Duodenal mucosa (tissue), 2 donors: ENCODE data around the gene ANO2.

Source experiments
- H3K27ac ChIP-seq: one replicate; pipeline ENCODE4 v1.7.0; 2013; ENCODE audit warnings: low read depth, low read length
- H3K27me3 ChIP-seq, 2 donors: one replicate each; pipeline ENCODE4 v1.7.0; 2013; ENCODE audit warnings: low read length in 2 of 2, control low read depth in 1 of 2; ENCODE audit not compliant: insufficient read depth in 2 of 2, control insufficient read depth in 1 of 2
- H3K36me3 ChIP-seq, 2 donors: one replicate each; pipeline ENCODE4 v1.7.0; 2013; ENCODE audit warnings: low read length in 2 of 2, control low read depth in 1 of 2; ENCODE audit not compliant: insufficient read depth in 2 of 2, control insufficient read depth in 1 of 2
- H3K4me1 ChIP-seq, 2 donors: one replicate each; pipeline ENCODE4 v1.7.0; 2013; ENCODE audit warnings: low read length in 2 of 2, control low read depth in 1 of 2; ENCODE audit not compliant: insufficient read depth in 2 of 2, control insufficient read depth in 1 of 2
- H3K4me3 ChIP-seq, 2 donors: one replicate each; pipeline ENCODE4 v1.7.0; 2013; ENCODE audit warnings: low read length in 2 of 2, low read depth in 1 of 2
- H3K9ac ChIP-seq, 2 donors: one replicate each; pipeline ENCODE4 v1.7.0; 2013; ENCODE audit warnings: low read length in 2 of 2, low read depth in 1 of 2
- H3K9me3 ChIP-seq, 2 donors: one replicate each; pipeline ENCODE4 v1.7.0; 2013; ENCODE audit warnings: low read length in 2 of 2, control low read depth in 1 of 2; ENCODE audit not compliant: control insufficient read depth in 1 of 2

Gene ANO2

DNA sequence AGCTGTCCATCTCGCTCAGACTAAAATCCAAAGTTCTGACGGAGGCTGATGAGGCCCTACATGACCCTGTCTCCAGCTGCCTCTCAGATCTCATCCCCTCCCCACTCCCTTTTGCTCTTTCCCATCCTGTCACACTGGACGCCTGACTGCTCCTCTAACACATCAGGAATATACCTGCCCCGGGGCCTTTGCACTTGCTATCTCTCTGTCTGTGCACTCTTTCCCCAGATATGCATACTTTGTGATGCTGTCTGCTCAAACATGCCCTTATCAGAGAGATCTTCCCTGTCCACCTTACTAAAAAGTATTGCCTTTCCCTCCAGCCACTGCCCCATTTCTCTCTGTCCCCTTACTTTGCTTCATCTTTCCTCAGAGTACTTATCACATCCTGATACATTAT lies 238.8 kb downstream of the ANO2 start:
- Histone ChIP-seq H3K4me1 (peaks cover 28% of the 10 kb centered on the region in 2 donors), H3K9me3 (no peaks in the 10 kb centered on the region), H3K36me3 (no peaks in the 10 kb centered on the region), H3K4me3 (no peak overlapping the region), H3K27ac (no peak overlapping the region), H3K27me3 (no peaks in the 10 kb centered on the region), H3K9ac (no peak overlapping the region)

DNA sequence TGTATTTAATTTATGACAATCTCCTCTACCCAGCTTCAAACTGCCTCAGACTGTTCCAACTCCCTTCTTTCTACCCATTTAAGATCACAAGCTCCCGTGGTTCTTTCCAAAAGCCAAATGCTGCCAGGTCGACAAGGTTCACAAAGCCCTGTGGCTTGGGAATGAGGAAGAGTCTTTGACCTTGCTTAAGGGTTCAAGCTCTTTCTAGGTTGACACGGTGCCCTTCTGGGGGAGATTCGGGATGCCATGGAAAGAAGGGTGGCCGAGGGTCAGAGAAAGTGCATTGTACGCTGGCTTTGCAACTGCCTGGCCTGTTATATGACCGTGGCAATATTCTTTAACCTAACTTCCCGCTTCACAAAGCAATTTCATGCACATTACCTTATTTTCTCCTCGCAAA lies 239.3 kb downstream of the ANO2 start:
- no peaks in the 10 kb centered on the region for H3K36me3 ChIP-seq
- H3K9ac ChIP-seq, result no peak overlapping the region
- H3K4me3 ChIP-seq, result no peak overlapping the region
- no peak overlapping the region for H3K27ac ChIP-seq
- no peaks in the 10 kb centered on the region for H3K9me3 ChIP-seq
- H3K4me1 ChIP-seq, result peaks cover 28% of the 10 kb centered on the region in 2 donors
- H3K27me3 ChIP-seq, result no peaks in the 10 kb centered on the region

DNA sequence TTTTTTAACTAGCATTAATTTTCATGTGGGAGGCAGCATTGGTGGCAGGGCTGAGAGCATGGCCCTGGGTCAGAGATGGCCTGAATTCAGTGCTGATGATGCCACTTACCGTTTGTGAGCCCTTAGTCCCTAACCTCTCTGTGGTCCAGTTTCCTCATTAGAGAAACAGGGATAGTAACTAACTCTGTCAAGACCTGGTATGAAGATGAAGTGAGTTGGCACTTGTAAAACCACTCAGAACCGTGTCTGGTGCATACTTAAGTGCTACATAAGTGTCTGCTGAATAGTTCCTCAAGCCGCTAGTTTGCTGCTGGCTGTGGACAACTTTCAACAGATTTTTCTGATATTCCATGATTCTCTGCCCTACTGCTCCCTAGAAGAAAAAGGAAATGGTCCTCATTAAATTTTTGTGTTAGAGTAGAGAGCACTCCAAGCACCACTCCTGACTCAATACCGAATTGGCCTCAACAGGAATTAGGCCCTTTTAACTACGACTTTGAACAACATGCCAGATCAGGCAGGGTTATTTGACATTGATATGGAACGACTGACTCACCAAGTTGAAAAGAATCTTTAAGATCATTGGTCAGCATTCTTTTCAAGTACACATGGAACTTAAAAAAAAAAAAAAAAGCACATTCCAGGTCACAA lies 250.2 kb downstream of the ANO2 start:
- Histone ChIP-seq H3K27ac (no peak overlapping the region), H3K36me3 (no peaks in the 10 kb centered on the region), H3K4me3 (no peak overlapping the region), H3K9me3 (peaks cover 0 to 3% of the 10 kb centered on the region in 2 donors), H3K9ac (no peak overlapping the region), H3K4me1 (no peaks in the 10 kb centered on the region), H3K27me3 (no peaks in the 10 kb centered on the region)

DNA sequence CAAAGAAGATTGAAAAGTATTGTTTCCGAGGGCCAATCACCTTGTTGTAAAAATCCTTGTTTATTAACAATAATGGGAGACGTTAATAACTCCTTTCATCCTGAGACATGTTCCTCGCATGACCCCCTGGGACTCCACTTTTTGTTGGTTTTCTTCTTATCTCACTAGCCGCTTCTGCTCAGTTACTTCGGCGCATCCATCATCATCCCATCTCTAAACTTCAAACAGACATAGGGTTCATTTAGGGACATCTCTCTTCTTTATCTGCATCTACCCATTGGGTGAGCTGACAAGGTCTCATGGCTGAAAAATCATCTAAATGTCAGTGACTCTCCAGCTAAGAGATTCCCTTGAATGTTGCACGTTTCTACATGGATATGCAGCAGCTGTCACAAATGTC lies 252.2 kb downstream of the ANO2 start:
- H3K9ac ChIP-seq, result no peak overlapping the region
- no peak overlapping the region for H3K27ac ChIP-seq
- H3K4me1 ChIP-seq, result no peaks in the 10 kb centered on the region
- H3K27me3 ChIP-seq, result no peaks in the 10 kb centered on the region
- H3K4me3 ChIP-seq, result no peak overlapping the region
- no peaks in the 10 kb centered on the region for H3K36me3 ChIP-seq
- H3K9me3 ChIP-seq, result peaks cover 0 to 3% of the 10 kb centered on the region in 2 donors

DNA sequence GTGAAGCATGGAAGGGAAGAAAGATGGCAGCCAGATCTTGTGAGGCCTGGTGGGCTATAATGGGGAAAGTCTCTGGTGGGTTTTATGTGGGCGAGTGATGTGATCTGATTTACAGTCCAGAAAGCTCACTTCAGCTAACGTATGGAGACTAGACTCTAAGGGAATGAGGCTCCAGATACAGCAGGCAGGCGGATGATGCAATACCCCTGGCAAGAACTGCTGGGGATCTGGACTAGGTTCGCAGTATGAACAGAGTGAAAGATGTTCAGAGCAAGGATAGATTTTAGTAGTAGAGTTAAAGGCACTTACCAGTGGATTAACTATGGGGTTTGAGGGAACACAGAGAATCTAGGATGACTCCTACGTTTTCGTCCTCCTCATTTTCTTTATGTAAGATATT lies 253.1 kb downstream of the ANO2 start:
- H3K4me3 ChIP-seq, result no peak overlapping the region
- H3K9ac ChIP-seq, result no peak overlapping the region
- H3K27me3 ChIP-seq, result no peaks in the 10 kb centered on the region
- H3K4me1 ChIP-seq, result no peaks in the 10 kb centered on the region
- H3K9me3 ChIP-seq, result no peaks in the 10 kb centered on the region
- H3K27ac ChIP-seq, result no peak overlapping the region
- no peaks in the 10 kb centered on the region for H3K36me3 ChIP-seq

DNA sequence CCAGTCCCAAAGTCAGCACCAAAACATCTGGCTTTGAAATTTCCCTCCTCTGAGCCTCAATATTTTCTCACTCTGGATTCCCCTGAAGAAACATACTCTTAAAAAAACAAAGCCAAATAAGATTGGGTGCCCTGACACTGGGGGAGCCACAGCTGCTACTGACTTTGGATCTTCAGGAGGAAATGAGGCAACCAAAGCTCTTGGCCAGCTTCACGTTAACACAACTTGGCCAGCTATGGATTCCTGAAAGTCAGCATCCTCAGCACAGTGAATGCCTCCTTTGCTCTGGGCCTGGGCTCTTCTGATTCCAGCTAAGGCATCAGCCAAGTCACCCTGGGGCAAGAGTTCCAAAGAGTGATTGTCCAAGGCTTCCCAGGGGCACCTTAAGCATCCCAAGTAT lies 254.8 kb downstream of the ANO2 start:
- Histone ChIP-seq H3K9me3 (no peaks in the 10 kb centered on the region), H3K9ac (no peak overlapping the region), H3K27ac (no peak overlapping the region), H3K4me1 (no peaks in the 10 kb centered on the region), H3K4me3 (no peak overlapping the region), H3K27me3 (no peaks in the 10 kb centered on the region), H3K36me3 (no peaks in the 10 kb centered on the region)

DNA sequence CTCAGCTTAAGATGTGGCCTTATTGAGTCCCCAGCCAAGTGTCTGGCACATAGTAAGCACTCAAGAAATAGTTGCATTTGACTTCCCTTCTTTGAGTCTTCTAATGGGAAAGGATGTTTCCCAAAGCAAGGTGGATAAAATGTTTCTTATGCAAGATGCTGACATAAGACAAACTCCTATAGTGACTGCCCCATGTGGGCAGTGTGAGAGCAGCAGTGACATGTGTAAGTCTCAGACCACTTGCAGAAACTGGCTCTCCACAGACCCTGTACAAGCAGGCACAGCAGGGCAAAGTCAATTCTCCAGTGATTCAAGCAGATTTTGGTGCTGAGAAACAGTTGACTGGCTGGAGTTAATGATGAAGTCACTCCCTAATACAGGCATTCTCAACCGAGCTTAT lies 255.3 kb downstream of the ANO2 start:
- no peak overlapping the region for H3K27ac ChIP-seq
- H3K36me3 ChIP-seq, result no peaks in the 10 kb centered on the region
- H3K4me1 ChIP-seq, result no peaks in the 10 kb centered on the region
- no peaks in the 10 kb centered on the region for H3K9me3 ChIP-seq
- H3K4me3 ChIP-seq, result no peak overlapping the region
- H3K27me3 ChIP-seq, result no peaks in the 10 kb centered on the region
- H3K9ac ChIP-seq, result no peak overlapping the region

DNA sequence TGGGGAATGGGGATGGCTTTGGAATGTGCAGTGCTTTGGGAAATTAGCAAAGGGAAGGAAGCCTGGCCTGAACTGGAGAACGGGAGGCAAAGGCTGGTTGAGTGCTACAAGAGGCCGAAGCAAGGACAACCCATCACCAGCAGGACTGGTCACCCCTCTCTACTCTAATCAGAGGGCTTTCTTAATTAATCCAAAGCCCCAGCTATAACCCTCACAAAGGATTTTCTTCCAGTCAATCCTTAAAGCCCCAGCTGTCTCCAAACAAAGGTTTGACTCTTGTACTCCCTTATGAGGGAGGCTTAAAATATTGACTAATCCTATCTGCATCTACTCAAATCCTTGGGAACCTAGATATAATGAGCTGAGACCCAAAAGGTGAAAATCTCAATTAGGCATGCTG lies 256.8 kb downstream of the ANO2 start:
- Histone ChIP-seq H3K9ac (no peak overlapping the region), H3K27ac (no peak overlapping the region), H3K9me3 (no peaks in the 10 kb centered on the region), H3K27me3 (no peaks in the 10 kb centered on the region), H3K36me3 (no peaks in the 10 kb centered on the region), H3K4me3 (no peak overlapping the region), H3K4me1 (no peaks in the 10 kb centered on the region)

DNA sequence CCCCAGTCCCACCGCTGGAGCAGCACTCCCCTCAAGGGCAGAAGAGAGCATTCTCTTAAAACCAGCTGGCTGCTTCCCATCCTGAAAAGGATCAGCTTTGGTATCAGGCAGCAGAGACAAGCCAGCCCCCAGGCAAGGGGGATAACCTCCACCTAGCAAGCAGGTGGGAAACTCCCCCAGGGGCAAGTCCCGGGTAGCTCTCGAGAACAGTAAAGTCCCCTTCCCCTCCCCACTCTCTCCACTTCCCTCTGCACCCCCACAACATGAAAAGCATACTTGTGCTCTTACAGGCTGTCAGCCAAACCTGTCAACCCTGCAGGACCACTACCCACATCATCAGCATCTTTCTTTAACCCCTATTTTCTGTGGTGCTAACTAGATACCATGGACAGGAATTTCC lies 259.1 kb downstream of the ANO2 start:
- Histone ChIP-seq H3K9ac (no peak overlapping the region), H3K4me3 (no peak overlapping the region), H3K4me1 (no peaks in the 10 kb centered on the region), H3K36me3 (no peaks in the 10 kb centered on the region), H3K27ac (no peak overlapping the region), H3K27me3 (no peaks in the 10 kb centered on the region), H3K9me3 (no peaks in the 10 kb centered on the region)

DNA sequence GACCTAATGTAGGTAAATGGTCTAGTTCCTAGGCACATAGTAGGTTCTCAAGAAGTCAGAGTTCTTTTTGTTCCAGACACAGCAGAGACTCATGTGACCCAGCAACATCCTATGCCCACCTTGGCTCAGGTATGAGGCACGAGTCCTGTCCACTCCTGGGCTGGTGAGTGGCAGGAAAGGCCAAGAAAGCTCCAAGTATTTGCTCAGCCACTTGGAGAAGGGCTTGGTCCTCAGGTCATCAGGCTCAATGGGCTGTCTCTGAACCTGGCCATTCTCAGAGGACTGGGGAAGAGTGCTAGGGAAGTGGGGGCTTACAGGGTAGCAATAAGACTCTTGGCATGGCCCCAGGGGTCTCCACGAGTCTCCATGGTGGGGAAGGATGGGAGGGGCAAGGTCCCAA lies 260.1 kb downstream of the ANO2 start:
- no peaks in the 10 kb centered on the region for H3K9me3 ChIP-seq
- no peak overlapping the region for H3K4me3 ChIP-seq
- no peak overlapping the region for H3K27ac ChIP-seq
- H3K36me3 ChIP-seq, result no peaks in the 10 kb centered on the region
- no peaks in the 10 kb centered on the region for H3K4me1 ChIP-seq
- no peak overlapping the region for H3K9ac ChIP-seq
- H3K27me3 ChIP-seq, result no peaks in the 10 kb centered on the region

DNA sequence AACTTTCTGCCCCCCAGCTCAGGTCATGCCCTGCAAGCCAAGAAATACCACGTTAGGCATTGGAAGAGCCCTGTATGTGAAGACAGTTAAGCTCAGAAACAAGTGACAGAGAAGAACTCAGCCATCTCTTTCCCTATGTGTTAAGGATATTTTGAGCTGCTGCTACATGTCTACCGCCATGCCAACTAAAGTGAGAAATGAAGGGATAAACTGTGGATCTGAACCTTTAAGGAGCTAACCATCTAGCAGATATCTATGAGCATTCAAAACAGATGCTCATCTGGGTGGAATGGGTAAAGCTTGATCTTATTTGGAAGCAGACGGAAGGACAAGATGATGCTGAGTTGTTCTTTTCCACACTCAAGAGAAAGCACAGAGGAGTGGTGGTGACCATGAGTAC lies 262.5 kb downstream of the ANO2 start:
- H3K4me1 ChIP-seq, result no peaks in the 10 kb centered on the region
- H3K27ac ChIP-seq, result no peak overlapping the region
- H3K9me3 ChIP-seq, result no peaks in the 10 kb centered on the region
- no peaks in the 10 kb centered on the region for H3K27me3 ChIP-seq
- H3K9ac ChIP-seq, result no peak overlapping the region
- no peak overlapping the region for H3K4me3 ChIP-seq
- H3K36me3 ChIP-seq, result no peaks in the 10 kb centered on the region
